Bone marrow (tissue), 2 donors: ENCODE measurements around the gene UVSSA.

Source experiments
- DNase-seq, 2 donors: peaks; one replicate each; lab custom pipeline; 2025; lab: John Stamatoyannopoulos, UW

UVSSA gene

DNA sequence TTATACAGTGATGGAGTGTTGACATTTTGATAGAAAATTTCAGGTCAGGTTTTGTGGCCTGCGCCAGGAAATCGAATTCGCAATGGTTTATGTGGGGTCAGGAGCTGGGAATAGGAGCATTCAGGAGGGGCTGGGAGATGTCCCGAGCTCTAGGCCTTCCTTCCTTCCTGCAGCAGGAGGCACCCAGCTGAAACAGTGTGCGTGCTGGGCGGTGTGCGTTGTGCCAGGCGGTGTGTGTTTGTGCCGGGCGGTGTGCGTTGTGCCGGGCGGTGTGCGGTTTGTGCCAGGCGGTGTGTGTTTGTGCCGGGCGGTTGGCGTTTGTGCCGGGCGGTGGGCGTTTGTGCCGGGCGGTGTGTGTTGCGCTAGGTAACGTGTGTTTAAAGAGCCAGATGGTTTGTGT, 1.7 kb downstream of the UVSSA start:
- DNase-seq: no peak

DNA sequence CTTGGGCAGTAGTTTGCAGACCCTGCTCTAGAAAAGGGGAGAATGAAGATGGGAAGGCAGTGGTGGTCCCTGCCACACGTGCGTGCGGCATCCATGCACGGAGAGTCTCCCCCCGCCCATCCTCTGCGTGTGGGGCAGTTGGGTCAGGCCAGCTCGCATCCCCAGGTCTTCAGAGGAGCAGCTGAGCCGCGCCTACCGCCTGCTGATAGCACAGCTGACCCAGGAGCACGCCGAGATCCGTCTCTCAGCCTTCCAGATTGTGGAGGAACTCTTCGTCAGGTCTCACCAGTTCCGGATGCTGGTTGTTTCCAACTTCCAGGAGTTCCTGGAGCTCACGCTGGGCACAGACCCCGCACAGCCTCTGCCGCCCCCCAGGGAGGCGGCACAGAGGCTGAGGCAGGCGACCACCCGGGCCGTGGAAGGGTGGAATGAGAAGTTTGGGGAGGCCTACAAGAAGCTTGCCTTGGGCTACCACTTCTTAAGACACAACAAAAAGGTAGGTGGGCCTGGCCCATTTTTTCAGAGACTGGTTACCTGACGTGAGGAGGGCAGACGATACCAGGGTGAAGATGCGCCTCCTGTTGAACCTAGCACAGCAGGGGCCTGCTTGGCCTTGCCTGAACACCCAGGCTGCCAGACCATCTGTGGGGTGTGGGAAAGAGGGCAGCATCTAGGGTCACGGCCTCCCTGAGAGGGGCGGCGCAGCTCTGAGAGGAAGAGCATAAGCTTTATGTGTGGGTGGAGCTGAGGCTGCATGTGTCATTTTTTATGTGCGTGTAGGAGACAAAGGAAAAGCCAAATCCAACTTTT, 2.6 kb downstream of the UVSSA start:
- DNase-seq: no peak

DNA sequence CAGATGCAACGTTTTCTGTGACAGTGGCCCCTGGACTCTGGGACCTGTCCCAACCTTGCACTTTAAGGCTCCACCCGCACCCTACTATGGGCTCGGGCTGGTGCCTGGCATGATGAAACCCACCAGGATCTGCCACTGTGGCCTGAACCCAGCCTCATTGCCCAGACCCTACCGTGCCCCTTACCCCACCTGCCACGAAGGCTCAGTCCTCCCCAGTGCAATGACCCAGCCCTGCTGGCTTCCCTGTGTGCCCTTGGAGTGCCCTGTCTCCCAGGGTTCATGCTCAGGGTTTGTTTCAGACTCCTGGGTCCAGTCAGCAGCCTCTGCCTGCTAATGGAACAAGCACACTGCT, 3.1 kb downstream of the UVSSA start:
- DNase-seq: no peak

DNA sequence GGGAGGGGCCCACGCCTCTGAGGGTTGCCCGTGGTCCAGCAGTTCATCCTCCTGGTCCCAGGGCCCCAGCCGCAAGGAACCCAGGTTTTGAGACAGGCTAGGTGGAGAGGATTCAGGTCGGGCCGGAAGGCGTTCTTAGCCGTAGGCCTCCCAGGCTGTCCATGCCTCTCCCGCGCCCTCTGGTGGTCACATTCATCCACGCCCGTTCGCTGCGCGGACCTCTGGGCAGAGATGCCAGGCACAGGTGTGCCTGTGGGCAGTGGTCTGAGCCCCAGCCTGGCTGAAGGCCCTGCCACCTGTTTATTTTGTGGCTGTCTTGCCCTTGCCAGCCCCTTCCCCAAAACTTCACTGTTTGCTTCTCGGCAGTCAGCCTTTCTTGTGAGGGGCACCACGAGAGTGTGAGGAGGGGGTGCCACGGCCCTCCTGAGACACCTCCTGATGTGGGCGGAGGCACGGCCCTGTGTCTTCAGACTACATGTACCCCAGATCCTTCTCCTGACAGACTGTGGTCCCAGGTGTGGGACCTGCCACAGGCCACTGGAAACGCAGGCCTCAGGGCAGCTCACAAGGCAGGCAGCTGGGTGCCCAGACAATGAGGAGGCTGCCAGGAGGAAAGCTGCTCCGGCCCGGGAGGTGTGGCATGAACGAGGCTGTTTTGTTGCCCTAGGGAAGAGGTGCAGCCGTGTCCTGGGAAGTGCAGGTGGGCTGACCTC, 5.0 kb downstream of the UVSSA start:
- DNase-seq: peak; percentile 32 to 57

DNA sequence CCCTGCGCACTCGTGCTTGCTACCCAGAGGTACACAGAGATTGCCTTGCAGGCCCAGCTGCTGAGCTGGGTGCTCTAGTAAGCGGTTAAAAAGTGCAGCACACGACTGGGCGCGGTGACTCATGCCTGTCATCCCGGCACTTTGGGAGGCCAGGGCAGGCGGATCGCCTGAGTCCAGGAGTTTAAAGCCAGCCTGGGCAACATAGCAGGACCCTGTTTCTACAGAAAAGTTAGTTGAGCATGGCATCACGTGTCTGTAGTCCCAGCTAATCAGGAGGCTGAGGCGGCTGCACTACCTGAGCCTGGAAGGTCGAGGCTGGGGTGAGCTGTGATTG, 5.5 kb downstream of the UVSSA start:
- DNase-seq: no peak

DNA sequence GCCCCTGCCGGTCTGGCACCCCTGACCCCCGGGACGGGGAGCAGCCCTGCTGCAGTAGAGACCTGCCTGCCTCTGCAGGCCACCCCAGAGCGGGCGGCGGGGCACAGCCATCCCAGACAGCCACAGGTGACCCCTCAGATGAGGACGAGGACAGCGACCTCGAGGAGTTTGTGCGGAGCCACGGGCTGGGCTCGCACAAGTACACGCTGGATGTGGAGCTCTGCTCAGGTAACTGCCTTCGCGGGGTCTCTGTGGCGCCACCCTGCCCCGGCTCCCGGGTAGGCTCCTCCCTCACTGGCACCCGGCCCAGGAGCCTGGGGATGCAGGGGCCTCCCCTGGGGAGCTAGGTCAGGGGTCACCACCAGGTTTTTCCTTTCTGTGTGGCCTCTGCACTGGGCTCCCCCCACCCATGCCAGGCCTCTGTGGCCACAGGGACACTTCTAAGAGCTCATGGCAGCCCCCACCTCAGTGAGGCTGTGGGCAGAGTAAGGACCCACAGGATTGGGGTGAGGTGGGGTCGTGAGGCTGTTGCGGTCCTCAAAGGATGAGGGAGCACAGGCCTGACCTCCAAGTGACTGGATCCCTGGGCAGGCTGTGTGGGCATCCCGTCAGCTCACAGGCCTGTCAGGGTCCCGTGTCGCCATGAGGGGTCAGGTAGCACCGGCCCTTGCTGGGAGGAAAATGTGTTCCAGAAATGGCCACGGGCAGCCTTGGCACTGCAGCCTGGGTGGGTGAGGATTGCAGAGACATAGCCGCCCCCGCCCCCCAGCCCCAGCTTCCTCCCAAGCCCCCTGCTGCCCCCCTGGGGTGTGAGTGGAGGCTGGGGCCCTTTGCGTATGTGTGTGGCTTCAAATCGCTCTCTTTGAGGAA, 6.4 kb downstream of the UVSSA start:
- no peak for DNase-seq

DNA sequence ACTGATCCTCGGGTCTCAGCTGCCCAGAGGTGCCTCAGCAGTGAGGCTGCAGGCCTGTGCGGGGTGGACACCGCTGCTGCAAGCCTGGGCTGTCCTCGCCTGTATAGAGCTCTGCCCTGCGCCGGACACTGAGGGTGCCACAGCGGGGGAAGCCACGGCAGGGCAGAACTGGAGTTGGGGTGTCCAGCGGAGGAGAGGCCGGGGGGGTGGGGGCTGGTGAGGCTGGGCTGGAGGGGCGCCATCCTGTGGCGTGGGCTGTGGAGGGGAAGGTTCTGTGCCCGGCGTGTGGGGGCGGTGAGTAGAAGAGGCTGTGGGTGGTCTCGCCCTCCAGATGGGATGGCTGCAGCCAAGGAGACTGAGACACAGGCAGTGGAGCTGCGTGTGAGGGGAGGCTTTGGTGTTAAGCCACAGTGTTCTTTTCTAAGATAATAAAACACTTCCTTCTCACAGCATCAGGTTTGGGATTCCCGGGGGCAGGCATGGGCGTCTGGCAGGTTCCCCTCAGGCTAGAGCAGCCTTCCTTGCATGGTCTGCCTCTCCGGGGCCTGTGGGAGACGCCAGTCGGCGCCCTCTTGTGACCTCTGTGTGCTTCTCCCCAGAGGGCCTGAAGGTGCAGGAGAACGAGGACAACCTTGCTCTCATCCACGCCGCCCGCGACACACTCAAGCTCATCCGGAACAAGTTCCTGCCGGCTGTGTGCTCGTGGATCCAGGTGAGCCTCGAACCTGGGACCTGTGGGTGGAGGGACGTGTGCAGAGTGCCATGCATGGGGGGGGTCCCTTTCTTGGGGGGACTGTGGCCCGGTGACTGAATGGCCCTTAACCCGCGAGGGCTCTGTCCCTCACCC, 7.4 kb downstream of the UVSSA start:
- no peak for DNase-seq

DNA sequence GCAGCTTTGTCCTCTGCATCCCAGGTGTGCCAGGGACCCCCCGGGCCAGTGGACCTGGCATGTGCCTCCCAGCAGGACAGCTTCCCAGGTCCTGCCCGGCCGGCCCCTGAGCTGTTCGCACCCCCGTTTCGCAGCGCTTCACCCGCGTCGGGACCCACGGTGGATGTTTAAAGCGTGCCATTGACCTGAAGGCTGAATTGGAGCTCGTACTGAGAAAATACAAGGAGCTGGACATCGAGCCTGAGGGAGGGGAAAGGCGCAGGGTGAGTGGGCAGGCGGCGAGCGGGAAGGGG, 7.9 kb downstream of the UVSSA start:
- no peak for DNase-seq

DNA sequence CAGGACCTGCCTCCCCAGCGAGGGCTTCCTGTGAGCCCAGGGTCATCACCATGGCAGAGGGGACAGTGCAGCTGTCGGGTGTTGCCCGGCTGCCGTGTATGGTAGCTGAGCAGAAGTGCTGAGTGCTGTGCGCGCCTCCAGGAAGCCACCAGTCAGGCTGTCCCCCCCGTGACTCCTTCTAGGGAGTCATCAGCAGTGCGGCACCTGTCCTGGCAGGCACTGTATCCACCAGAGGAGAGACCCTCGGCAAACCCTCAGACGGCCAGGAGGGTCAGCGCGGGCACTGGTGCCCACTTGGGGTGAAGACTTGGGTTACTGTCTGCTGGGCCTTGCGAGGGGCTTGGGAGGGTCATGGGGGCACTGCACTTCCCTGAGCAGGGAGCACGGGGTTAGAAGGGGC, 8.4 kb downstream of the UVSSA start:
- DNase-seq: no peak

DNA sequence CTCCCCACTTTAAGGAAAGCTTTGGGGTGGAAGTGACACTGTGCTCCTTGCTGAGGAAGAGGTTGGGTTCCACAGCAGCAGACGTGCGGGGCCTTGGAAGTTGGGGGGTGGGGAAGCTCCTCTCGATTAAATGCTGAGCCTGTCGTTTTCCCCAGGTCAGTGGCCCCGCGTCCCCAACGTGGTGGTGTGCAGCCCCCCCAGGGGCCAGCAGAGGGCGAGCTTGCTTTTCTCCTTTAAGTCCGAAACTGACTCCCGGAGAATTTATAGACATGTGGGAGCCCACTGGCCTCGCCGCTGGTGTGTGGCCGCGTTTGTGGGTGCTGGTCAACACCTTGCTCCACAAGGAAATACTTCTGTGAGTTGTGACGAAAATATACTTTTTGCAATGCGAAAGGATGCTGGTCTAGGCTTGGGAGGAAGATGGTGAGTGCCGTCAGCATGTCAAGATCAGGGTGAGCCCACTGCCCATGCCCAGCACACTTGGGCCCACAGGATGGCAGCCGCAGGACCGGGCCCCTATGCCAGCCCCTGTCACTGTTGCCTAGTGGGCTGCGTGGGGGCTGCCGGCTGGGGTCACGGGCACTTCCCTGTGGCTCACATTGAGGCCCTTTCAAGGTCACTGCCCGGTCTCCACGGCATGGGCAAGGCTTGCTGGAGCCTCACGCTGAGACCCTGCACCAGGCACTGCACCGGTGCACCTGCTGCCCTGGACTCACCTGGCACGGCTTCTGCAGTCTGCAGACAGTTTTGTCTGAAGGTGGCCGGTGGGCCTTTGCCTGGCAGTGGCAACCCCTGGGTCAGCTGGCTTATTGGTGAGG, 9.4 kb downstream of the UVSSA start:
- DNase-seq: peak in 1 of 2 donors; percentile 42

DNA sequence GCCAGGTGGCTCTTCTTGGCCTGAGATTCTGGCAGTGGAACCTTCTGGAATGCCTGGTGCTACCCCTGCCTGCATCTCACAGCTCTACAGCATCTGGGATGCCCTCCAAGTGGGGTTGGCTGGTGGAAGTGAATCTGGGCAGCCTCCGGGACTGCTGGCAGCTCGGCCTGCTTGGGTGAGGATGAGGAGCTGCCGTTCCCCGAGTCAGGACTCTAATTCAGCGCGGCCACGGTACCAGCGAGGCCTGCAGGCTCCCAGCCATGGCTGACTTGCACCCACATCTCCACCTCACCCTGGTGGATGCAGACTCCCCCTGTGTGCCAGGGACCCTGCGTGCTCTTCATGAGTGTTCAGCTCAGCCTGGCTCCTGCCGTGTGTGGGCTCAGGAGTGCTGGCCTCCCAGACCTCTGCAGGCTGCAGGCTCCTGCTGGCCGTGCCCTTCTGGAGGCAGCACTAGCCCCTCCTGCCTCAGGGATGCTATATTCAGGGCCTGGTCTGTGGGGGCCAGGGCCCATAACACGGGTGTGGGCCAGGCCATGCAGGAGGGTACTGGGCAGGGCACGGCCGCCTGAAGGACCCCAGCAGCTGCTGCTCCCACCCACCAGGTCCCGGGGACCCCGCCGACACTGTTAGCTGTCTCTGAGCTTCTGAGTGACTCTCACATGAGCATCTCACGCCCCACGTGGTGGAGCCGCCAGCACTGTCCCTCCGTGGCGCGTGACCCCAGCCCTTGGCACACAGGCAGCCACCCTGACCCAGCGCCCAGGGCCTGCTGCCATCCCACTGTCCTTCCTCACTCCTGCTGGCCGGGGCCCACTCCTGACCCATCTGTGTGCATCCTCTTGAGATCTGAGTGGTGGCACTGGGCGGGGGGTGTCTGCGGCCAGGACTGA, 10.6 kb downstream of the UVSSA start:
- DNase-seq: no peak

DNA sequence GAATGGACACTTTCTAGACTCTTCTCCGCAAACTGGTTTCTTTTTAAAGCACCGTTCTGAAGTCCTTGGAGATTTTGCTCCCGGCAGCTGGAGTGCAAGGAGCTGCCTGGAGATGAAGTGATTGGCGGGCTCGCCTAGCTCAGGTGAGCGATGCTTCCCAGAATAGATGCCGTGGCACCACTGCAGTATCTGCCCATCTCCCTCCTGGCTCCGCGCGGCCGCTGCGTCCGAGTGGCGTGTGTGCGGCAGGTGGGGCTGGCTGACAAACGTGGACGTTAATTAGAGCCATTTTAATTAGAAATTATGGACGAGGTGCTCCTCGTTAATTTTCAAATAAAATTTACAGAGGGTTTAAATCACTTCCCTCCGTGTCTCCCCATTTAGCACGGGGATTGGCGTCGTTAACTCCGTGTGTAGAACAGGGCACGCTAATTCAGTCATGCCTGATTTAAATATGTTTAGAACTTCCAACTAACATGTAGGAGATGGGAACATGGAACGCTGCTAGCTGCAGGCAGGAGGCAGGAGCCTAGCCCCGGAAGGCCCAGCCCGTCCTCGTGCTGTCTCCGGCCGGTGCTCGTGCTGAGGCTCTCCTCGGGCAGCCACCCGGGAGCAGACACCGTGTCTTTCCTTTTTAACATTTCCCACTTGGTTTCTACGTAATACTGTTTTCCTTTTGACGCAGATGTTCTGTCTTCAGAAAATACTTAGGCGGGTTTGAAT, 11.6 kb downstream of the UVSSA start:
- no peak for DNase-seq

DNA sequence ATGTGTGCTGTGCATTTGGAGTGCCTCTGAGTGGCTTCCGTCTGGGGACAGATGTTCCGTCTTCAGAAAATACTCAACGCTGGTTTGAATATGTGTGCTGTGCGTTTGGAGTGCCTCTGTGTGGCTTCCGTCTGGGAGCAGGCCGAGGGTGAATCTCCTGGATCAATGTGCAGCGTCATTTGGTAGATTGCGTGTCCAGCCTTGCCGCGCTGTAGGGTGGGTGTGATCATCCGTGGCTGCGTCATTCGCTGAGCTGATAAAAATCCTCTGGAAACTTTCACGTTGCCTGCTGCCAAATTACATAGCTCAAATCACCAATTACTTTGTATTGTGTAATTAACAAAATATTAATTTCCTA, 12.1 kb downstream of the UVSSA start:
- DNase-seq: no peak

DNA sequence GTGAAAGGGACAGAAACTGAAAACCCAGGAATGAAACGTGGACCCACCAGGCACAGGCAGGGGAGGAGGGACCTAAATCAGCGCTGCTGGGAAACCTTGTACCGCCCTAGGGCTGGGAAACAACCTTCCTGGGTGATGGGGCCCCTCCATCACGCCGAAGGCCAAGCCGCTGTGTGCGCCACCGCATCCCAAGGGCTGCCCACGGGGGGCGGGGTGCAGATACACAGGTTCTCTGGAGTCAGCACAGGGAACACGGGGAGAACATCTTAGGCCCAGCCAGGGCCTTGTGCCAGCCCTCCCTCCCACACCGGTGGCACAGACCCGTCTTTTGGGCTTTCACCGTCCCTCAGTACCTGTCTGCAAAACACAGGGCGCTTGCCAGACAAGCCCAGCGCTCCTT, 13.0 kb downstream of the UVSSA start:
- no peak for DNase-seq

DNA sequence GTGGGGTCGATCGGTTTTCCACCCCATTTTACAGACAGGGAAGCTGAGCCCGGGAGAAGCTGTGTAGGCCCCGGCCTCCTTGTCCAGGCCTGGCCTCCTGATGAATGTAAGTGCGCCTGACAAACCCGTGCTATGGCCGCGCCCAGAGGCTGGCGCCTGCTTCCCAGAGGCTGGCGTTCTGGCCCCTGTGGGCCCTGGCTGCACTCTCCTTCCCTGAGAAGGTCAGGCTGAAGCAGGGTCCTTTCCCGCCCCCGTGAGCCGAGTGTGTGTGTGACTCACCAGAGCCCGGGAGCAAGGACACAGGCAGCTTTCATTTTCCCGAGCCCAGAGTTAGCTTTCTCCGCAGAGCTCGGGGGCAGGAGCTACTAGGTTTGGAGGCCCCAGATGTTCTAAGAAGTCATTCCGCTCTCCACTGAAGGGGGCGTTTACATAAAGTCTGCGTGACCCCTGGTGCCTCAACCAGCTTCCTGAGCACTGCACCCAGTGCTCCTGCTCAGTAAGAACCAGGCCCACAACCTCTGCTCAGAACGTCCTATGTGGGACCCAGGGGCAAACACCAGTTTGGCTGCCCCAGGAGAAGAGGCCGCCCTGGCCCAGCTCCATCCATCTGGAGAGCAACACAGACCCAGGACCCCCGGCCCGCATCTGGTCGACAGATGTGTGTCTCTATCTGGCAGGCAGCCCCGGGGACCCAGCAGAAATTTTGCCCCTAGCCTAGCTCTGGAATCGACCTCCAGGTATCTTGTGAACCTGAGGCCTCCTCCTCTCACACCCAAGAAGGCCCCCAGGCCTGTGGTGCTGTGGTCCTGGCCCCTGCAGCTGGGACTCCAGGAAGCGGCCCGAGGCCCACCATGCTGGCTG, 13.6 kb downstream of the UVSSA start:
- no peak for DNase-seq

DNA sequence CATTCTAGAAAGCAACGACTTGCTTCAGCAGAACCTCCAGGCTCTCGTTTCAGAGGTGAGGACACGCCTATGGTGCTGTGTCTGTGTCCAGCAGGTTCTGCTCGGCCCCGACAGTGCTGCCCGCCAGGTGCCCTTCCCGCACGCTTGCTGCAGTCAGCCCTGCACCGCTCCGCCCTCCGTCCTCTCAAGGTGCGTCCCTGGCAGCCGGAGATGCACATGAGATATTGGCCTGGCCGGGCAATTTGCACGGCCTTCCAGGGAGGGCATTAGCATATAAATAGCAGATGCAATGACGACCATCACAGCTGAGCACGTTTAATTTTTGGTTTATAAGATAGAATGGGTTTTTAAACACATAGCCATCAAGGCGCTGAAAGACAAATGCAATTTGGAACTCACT, 14.4 kb downstream of the UVSSA start:
- no peak for DNase-seq

DNA sequence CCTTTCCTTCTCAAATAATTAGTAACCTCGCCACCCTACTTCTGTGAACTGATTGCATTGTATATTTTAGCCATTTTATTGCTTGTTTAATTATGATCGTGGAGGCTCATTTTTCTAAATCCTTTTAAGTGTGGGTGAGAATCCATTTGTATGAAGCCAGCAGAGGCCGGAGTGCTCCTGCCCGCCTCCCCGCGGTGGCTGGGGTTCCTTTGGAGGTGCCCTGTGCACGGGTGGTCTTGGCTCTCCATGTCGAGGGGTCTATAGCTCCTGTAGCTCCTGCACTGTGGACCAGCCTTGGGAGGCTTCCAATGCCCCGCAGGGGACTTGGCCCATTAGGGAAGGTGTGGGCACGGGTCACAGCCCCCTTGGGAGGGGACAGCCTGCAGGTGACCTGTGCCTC, 15.0 kb downstream of the UVSSA start:
- DNase-seq: no peak

DNA sequence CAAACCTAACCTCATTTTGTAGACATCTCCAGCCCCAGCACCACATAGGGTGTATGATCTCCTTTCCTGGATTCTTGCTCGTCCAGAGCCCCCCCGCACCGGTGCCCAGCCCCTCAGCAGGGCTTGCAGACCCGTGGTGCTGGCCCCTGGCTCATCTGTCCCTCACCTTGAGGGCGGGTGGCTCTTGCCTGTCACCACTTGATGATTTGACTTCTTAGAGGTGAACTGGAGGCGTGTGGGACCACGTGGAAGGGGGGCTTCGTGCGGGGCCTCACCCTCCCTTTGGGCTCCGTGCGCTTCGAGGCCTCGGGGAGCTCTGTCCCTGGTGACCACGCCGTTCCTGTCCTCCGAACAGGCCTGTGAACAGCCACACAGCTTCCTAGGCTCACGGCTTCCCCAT, 15.5 kb downstream of the UVSSA start:
- no peak for DNase-seq

DNA sequence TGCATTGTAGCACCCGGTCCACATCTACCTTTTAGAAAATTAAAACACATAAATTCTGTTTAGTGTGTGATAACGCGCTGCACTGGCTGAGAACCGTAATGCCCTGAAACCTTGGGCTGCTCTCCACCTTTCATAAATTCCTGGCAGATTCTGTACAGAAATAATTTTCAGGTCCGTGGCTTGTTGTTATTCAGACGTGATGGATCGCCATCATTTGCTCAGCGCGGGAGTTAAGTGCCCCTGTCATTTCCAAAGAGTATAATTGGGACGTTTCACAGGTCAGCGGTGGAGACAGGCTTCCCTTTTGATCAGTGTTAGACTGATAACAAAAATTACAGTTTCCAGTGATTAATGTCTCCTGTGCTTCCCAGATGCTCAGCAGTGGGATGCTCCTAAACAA, 16.5 kb downstream of the UVSSA start:
- no peak for DNase-seq
